Measurements from ENCODE around the gene RHBDD2.

- TF ChIP-seq ZNF274 (IDR thresholded peaks at IDR 0.05; ENCODE audit: low read depth, low read length) (no peak), YY1 (IDR thresholded peaks at IDR 0.05; ENCODE audit: insufficient read depth, insufficient read length) (no peak)
Observed at GRCh38 chr7:75889223-75889825, 10.5 kb downstream of the RHBDD2 start.

Measured in NT2/D1 (cell line).